IMR-90 (cell line): Measurements from ENCODE around the gene PKN3.

ENCODE experiments used
- CTCF ChIP-seq: conservative IDR thresholded peaks from 2 replicates; pipeline ENCODE4 v1.5.1; 2012; ENCODE audit warnings: mild to moderate bottlenecking, low read depth, low read length, improper control_type of control experiment
- FOS ChIP-seq: fragments of 150-350 bp; IDR thresholded peaks from 2 replicates; pipeline ENCODE4 v1.6.1; 2016; ENCODE audit warnings: low read depth, low read length
- POLR2A ChIP-seq: IDR thresholded peaks from 2 replicates; pipeline ENCODE4 v1.6.1; 2012; ENCODE audit warnings: mild to moderate bottlenecking, low read depth, low read length
- TF ChIP-seq, protein P1 (sequence below): fragments of 150-350 bp; IDR thresholded peaks from 2 replicates; pipeline ENCODE4 v1.6.1; 2017; ENCODE audit warnings: mild to moderate bottlenecking, antibody characterized with exemption, low read length, low read depth

GRCh38 chr9:128747241-128747640 is 44.9 kb downstream of the PKN3 start:
- TF ChIP-seq, protein P1, sequence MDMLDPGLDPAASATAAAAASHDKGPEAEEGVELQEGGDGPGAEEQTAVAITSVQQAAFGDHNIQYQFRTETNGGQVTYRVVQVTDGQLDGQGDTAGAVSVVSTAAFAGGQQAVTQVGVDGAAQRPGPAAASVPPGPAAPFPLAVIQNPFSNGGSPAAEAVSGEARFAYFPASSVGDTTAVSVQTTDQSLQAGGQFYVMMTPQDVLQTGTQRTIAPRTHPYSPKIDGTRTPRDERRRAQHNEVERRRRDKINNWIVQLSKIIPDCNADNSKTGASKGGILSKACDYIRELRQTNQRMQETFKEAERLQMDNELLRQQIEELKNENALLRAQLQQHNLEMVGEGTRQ: no peak
- TF ChIP-seq CTCF (no peak), POLR2A (no peak), FOS (no peak)
